ENCODE data around the gene CST9. TPM values are rescaled to one million over a fixed set of nuclear protein-coding genes. Genes with fewer than 3 reads are reported as not detected.

The CST9 gene
- total and polyA plus RNA-seq, 2 of the 8 experiments (the other 6 are each of a cell fraction or from before 2014, with no cell fraction given) = 0.05 to 0.19 TPM

DNA sequence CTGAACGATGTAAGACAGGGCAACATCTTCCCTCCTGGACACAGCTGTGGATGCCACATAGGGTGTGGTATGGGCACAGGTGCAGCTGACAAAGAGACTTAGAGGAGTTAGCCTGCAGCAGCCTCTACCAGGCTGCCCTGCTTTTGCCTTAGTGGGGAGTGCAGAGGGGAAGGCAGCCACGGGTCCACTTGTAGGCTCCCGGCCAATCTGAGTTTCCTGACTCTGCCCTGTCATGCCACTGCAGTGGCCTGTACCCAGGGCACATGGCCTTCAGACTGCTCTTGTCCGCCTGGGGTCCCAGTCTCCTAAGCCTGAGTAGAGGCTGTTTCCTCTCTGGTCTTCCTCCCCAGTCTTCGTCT lies 20.3 kb downstream of the CST9 start:
- H3K4me2 ChIP-seq (ENCODE audit: insufficient read depth in 1 of 2, low read depth in 2 of 2, low read length in 2 of 2) = no peak overlapping the region
- no peak overlapping the region for H3K56ac ChIP-seq (replicated peaks; ENCODE audit: insufficient read length, low read depth, low read length)
- H4K8ac ChIP-seq (ENCODE audit: extremely low read depth, insufficient read depth, low read length) = no peak overlapping the region
- peaks cover 0 to 2% (median 0%) of the 10 kb centered on the region in 4 experiments; a peak in 1 of 7 replicates for H3K4me1 ChIP-seq (replicated peaks in 1 of 4; ENCODE audit: control insufficient read depth in 3 of 4, insufficient read depth in 4 of 4, low read length in 3 of 4)
- no peak overlapping the region for H3K9ac ChIP-seq (replicated peaks in 1 of 4; ENCODE audit: extremely low read depth in 1 of 4, low read depth in 3 of 4, low read length in 3 of 4)
- POLR2A ChIA-PET (ENCODE audit: partially characterized antibody) = interaction anchor here (0.9 to 1.2 kb wide), 4 partner anchors 18 to 235 kb away, joined by 3 to 4 read pairs (median 4); partner anchors contain the start of gene NXT1
- CTCF ChIA-PET (ENCODE audit: partially characterized antibody) = interaction anchor here (0.7 to 6.3 kb wide), 10 partner anchors 10 to 142 kb away, joined by 3 to 99 read pairs (median 4); partner anchors contain the start of gene CST11
- no peak for TF ChIP-seq SUZ12 (IDR thresholded peaks at IDR 0.05; ENCODE audit: low read length)
- no peak for TF ChIP-seq JUND (IDR thresholded peaks at IDR 0.05; ENCODE audit: low read length)
- no peak for TF ChIP-seq PHF8 (conservative IDR thresholded peaks at IDR 0.05; ENCODE audit: low read depth, low read length)
- no peak for TF ChIP-seq POLR2A (IDR thresholded peaks at IDR 0.05; ENCODE audit: control extremely low read depth in 1 of 2, low read depth in 2 of 2, low read length in 2 of 2)
- no peak for TF ChIP-seq JUN (IDR thresholded peaks at IDR 0.05; ENCODE audit: low read depth, low read length)
- TF ChIP-seq TAF1 (IDR thresholded peaks at IDR 0.05; ENCODE audit: low read depth, low read length) = no peak
- TF ChIP-seq CHD2 (IDR thresholded peaks at IDR 0.05; ENCODE audit: low read length) = no peak
- TF ChIP-seq CREB1 (IDR thresholded peaks at IDR 0.05) = no peak
- no peak for TF ChIP-seq BRCA1 (IDR thresholded peaks at IDR 0.05; ENCODE audit: low read depth, low read length)
- TF ChIP-seq CBX5 (IDR thresholded peaks at IDR 0.05; ENCODE audit: low read depth, low read length) = no peak
- no peak for TF ChIP-seq KDM1A (IDR thresholded peaks at IDR 0.05; ENCODE audit: borderline replicate concordance, low read length)
- H4K20me1 ChIP-seq (replicated peaks in 1 of 2; ENCODE audit: control insufficient read depth in 1 of 2, insufficient read depth in 2 of 2, low read length in 2 of 2) = no peaks in the 10 kb centered on the region
- no peak overlapping the region for H2BK120ac ChIP-seq (replicated peaks; ENCODE audit: low read depth, low read length)
- H4K91ac ChIP-seq (replicated peaks; ENCODE audit: insufficient read length, low read length) = no peak overlapping the region
- no peaks in the 10 kb centered on the region for H3K23me2 ChIP-seq (ENCODE audit: low read depth, low read length)
- peak overlapping the region; percentile 66; the same call in 1 of the 2 replicates for H2BK20ac ChIP-seq (ENCODE audit: low read length)
- no peak overlapping the region for H3K4me3 ChIP-seq (ENCODE audit: extremely low read depth in 1 of 4, insufficient read depth in 2 of 4, low read depth in 3 of 4, low read length in 4 of 4)
- no peaks in the 10 kb centered on the region; a peak in 1 of 7 replicates for H3K27me3 ChIP-seq (replicated peaks in 1 of 4; ENCODE audit: control insufficient read depth in 3 of 4, extremely low read depth in 1 of 4, insufficient read depth in 3 of 4, low read length in 3 of 4)
- no peak overlapping the region for H2BK5ac ChIP-seq (ENCODE audit: low read depth, low read length)
- H4K5ac ChIP-seq (ENCODE audit: insufficient read length, low read depth, low read length) = no peak overlapping the region
- H3K4ac ChIP-seq (replicated peaks; ENCODE audit: insufficient read length, low read depth, low read length) = no peak overlapping the region
- no peak overlapping the region for H3K14ac ChIP-seq (ENCODE audit: insufficient read length)
- H3K18ac ChIP-seq (ENCODE audit: extremely low read depth, low read length) = no peak overlapping the region
- WGBS, 2 experiments (ENCODE audit: extremely low coverage in 1 of 2, insufficient coverage in 1 of 2, insufficient read length in 1 of 2, insufficient replicate concordance in 2 of 2, low coverage in 1 of 2, low lambda C conversion rate in 2 of 2, missing lambda C conversion rate in 1 of 2) = 86% methylated on average over 5 of the region's 5 CpGs; no CpG with 5 or more reads in 1 of the 2 experiments
- H3K79me2 ChIP-seq (ENCODE audit: control insufficient read depth in 1 of 2, insufficient read depth in 2 of 2, low read length in 2 of 2) = no peaks in the 10 kb centered on the region
- H3K27ac ChIP-seq (ENCODE audit: low read depth, low read length) = no peak overlapping the region
- FAIRE-seq (no peak), DNase-seq (ENCODE audit: low read depth in 1 of 2, low spot score in 2 of 2) (peak in 1 of 2 experiments; percentile 34)
- peak overlapping the region; percentile 80; the same call in 1 of the 2 replicates for H2BK12ac ChIP-seq (ENCODE audit: low read depth, low read length)
- H2BK15ac ChIP-seq (ENCODE audit: low read length) = 0 out of 2 replicates have a peak overlapping the region, but pooled peaks have one; percentile 75
- H2AFZ ChIP-seq (ENCODE audit: low read length) = no peak overlapping the region
- H3K9me3 ChIP-seq (ENCODE audit: insufficient read depth in 2 of 2, low read depth in 1 of 2, low read length in 1 of 2) = peaks cover 0 to 9% of the 10 kb centered on the region in 2 experiments; a peak in 1 of 4 replicates
- no peaks in the 10 kb centered on the region for H3K36me3 ChIP-seq (ENCODE audit: control insufficient read depth in 2 of 4, insufficient read depth in 4 of 4, low read length in 3 of 4)
- H2AK5ac ChIP-seq (ENCODE audit: low read depth, low read length) = no peak overlapping the region; the same call in 1 of the 2 replicates
- no peak overlapping the region for H3K23ac ChIP-seq (ENCODE audit: insufficient read length)
- H3K79me1 ChIP-seq (ENCODE audit: low read depth, low read length) = no peaks in the 10 kb centered on the region
